Stomach (tissue), 4 donors: Measurements from ENCODE around the gene PLGRKT.

Source experiments
- CTCF ChIP-seq, 7 experiments: fragments of 450-650 bp in 4 of 7; fragments of 200-600 bp in 3 of 7; sonication (generic) in 3 of 7; IDR thresholded peaks; one replicate each; pipeline ENCODE4 v1.5.1; 2016 to 2019; ENCODE audit warnings: antibody characterized with exemption in 7 of 7, control low read depth in 2 of 7, mild to moderate bottlenecking in 1 of 7
- POLR2A ChIP-seq, 4 donors: fragments of 450-650 bp; IDR thresholded peaks; one replicate each; pipeline ENCODE4 v1.6.1; 2016; ENCODE audit warnings: antibody characterized with exemption in 4 of 4, control low read depth in 2 of 4, mild to moderate bottlenecking in 1 of 4, moderate library complexity in 1 of 4
- POLR2AphosphoS5 ChIP-seq, 3 donors: sonication (generic); formaldehyde crosslinking; IDR thresholded peaks; one replicate each; pipeline ENCODE4 v1.6.1; 2016; ENCODE audit warnings: antibody characterized with exemption in 3 of 3

GRCh38 chr9:5448016-5448415, 10.3 kb upstream of the PLGRKT start:
- TF ChIP-seq POLR2A (IDR thresholded peaks at IDR 0.05): no peak
- no peak for TF ChIP-seq CTCF (IDR thresholded peaks at IDR 0.05)
- no peak for TF ChIP-seq POLR2AphosphoS5 (IDR thresholded peaks at IDR 0.05)
